GM12878 (cell line): Measurements from ENCODE around the gene C1QTNF8. TPM values are rescaled to one million over a fixed set of nuclear protein-coding genes. Genes with fewer than 3 reads are reported as not detected.

Experiments
- ATAC-seq: fragments of 200-7000 bp; cut with Tn5 transposase; 3 replicates; pipeline ENCODE4 v1.9.1; 2020; ENCODE audit warnings: mild to moderate bottlenecking, moderate library complexity
- BruUV-seq: library from RNA; stranded (reverse); fragments of 400-500 nt; replicated peaks from 2 replicates; lab custom pipeline; 2021; lab: Mats Ljungman, UMichigan
- CTCF ChIA-PET: fragments of 300-600 bp; sonication (Branson Sonifier 250); formaldehyde crosslinking; extraction: SDS; loops from one replicate; lab custom pipeline; 2021; ENCODE audit warnings: inconsistent platforms; lab: Yijun Ruan, JAX
- POLR2A ChIA-PET: fragments of 350-600 bp; formaldehyde crosslinking; extraction: SDS; loops from one replicate; lab custom pipeline; 2021; ENCODE audit warnings: inconsistent platforms; lab: Charles Lee
- RAD21 ChIA-PET: fragments of 300-600 bp; sonication (Branson Sonifier 250); formaldehyde crosslinking; loops from one replicate; lab custom pipeline; 2023; ENCODE audit warnings: antibody characterized with exemption; ENCODE audit not compliant: unreplicated experiment; lab: Charles Lee
- SMC1A ChIA-PET: fragments of 300-600 bp; sonication (Branson Sonifier 250); formaldehyde crosslinking; loops from one replicate; lab custom pipeline; 2023; ENCODE audit not compliant: unreplicated experiment, uncharacterized antibody; lab: Charles Lee
- DNase-seq: peaks from one replicate; pipeline ENCODE4 v3.0.0-alpha.2; 2011; ENCODE audit warnings: low read depth, low spot score
- FAIRE-seq: peaks from 3 replicates; lab custom pipeline; 2011; peaks lifted over from hg19 to GRCh38; lab: Jason Lieb, UNC
- H2AFZ ChIP-seq: 2 replicates; pipeline ENCODE4 v1.6.0; 2011; ENCODE audit warnings: low read depth, low read length, control low read depth; ENCODE audit not compliant: control insufficient read depth
- H3K27ac ChIP-seq: 2 replicates; pipeline ENCODE4 v1.5.1; 2011; ENCODE audit warnings: control low read depth; ENCODE audit not compliant: control insufficient read depth, insufficient read depth
- H3K27me3 ChIP-seq, 2 experiments: replicated peaks in 1 of 2; 2 replicates each; pipeline versions ENCODE4 v1.6.0 to v1.6.1; 2011; ENCODE audit warnings: low read length in 1 of 2; ENCODE audit not compliant: control insufficient read depth in 2 of 2, insufficient read depth in 2 of 2
- H3K36me3 ChIP-seq, 2 experiments: 2 replicates each; pipeline ENCODE4 v1.5.1; 2011; ENCODE audit warnings: low read length in 1 of 2; ENCODE audit not compliant: control insufficient read depth in 2 of 2, insufficient read depth in 2 of 2
- H3K4me1 ChIP-seq: 2 replicates; pipeline ENCODE4 v1.6.1; 2011; ENCODE audit warnings: mild to moderate bottlenecking, low read length, moderate library complexity, mixed read lengths; ENCODE audit not compliant: control insufficient read depth, insufficient read depth
- H3K4me2 ChIP-seq: 2 replicates; pipeline ENCODE4 v1.6.0; 2011; ENCODE audit warnings: control low read depth; ENCODE audit not compliant: control insufficient read depth, insufficient read depth
- H3K4me3 ChIP-seq: fragments of 200-600 bp; sonication (generic); 2 replicates; pipeline ENCODE4 v1.5.1; 2016
- H3K79me2 ChIP-seq: 2 replicates; pipeline ENCODE4 v1.6.0; 2011; ENCODE audit warnings: low read length; ENCODE audit not compliant: control insufficient read depth, insufficient read depth
- H3K9ac ChIP-seq: 2 replicates; pipeline ENCODE4 v1.8.0; 2011; ENCODE audit warnings: low read length, control low read depth, mixed read lengths; ENCODE audit not compliant: control insufficient read depth, insufficient read depth
- H3K9me3 ChIP-seq: replicated peaks from 3 replicates; pipeline ENCODE4 v1.5.1; 2011; ENCODE audit warnings: mild to moderate bottlenecking, low read length; ENCODE audit not compliant: control insufficient read depth, insufficient read depth
- H4K20me1 ChIP-seq: 2 replicates; pipeline ENCODE4 v1.6.0; 2011; ENCODE audit not compliant: control insufficient read depth, insufficient read depth
- BCLAF1 ChIP-seq: fragments of 450-650 bp; IDR thresholded peaks from 2 replicates; pipeline ENCODE4 v1.6.1; 2017; ENCODE audit warnings: antibody characterized with exemption, mild to moderate bottlenecking, moderate library complexity
- CUX1 ChIP-seq: IDR thresholded peaks from 2 replicates; pipeline ENCODE4 v1.6.1; 2012; ENCODE audit warnings: improper control_type of control experiment, low read depth, low read length; ENCODE audit not compliant: insufficient replicate concordance
- NFIC ChIP-seq: IDR thresholded peaks from 2 replicates; pipeline ENCODE4 v1.6.1; 2012; ENCODE audit warnings: low read depth, mild to moderate bottlenecking, inconsistent platforms, low read length, moderate library complexity
- NR2C1 ChIP-seq: fragments of 450-650 bp; IDR thresholded peaks from 2 replicates; pipeline ENCODE4 v1.6.1; 2017; ENCODE audit warnings: antibody characterized with exemption, mild to moderate bottlenecking, moderate library complexity
- RB1 ChIP-seq: fragments of 450-650 bp; formaldehyde crosslinking; IDR thresholded peaks from 2 replicates; pipeline ENCODE4 v1.6.1; 2017; ENCODE audit warnings: mild to moderate bottlenecking, borderline replicate concordance
- STAT3 ChIP-seq: IDR thresholded peaks from 2 replicates; pipeline ENCODE4 v1.6.1; 2011; ENCODE audit warnings: low read depth, low read length, improper control_type of control experiment
- TARDBP ChIP-seq: IDR thresholded peaks from 2 replicates; pipeline ENCODE4 v1.6.1; 2016; ENCODE audit warnings: borderline replicate concordance
- WGBS: methylation state at CpG from one replicate; pipeline ENCODE4 v1.1.6; 2016; ENCODE audit warnings: low lambda C conversion rate; ENCODE audit not compliant: insufficient replicate concordance, insufficient coverage; ENCODE audit errors: missing lambda C conversion rate; 5-methylcytosine and 5-hydroxymethylcytosine counted together
- in situ Hi-C: fragments of 300-500 bp; cut with MboI; formaldehyde crosslinking; loops from 9 replicates; pipeline ENCODE4 v1.14.3; 2018; ENCODE audit warnings: mixed read lengths
- intact Hi-C: fragments of 100-400 bp; cut with micrococcal nuclease; formaldehyde crosslinking; loops from one replicate; pipeline ENCODE4 v1.14.2; 2022; ENCODE audit not compliant: unreplicated experiment
- polyA plus RNA-seq, 11 experiments: library from polyadenylated mRNA; depleted of rRNA in 4 of 11; unstranded in 6 of 11; stranded (reverse) in 5 of 11; fragments of >200 nt; fragmentation: Nextera tagmentation in 4 of 11; fragmentation: Illumina TruSeq in 1 of 11; extraction: Ambion mirVana in 4 of 11; extraction: Trizol in 1 of 11; gene quantifications; 1 replicate in 1 of 11; 2 replicates in 10 of 11; pipeline versions ENCODE4 v1.2.1 to v1.2.3, GENCODE V29; 2011 to 2016; ENCODE audit warnings: inconsistent platforms in 2 of 11, missing spikeins in 2 of 11, low read depth in 1 of 11
- total RNA-seq, 4 experiments: library from RNA; depleted of rRNA in 3 of 4; stranded (reverse); fragments of >200 nt in 3 of 4; fragmentation: Illumina TruSeq in 1 of 4; extraction: Trizol in 1 of 4; gene quantifications; 2 replicates each; pipeline versions ENCODE4 v1.2.1 to v1.2.3, GENCODE V29; 2013 to 2021
- TF ChIP-seq, protein P1 (sequence below): IDR thresholded peaks from 2 replicates; pipeline ENCODE4 v1.6.1; 2012; ENCODE audit warnings: mild to moderate bottlenecking, low read depth, low read length

C1QTNF8 gene
- total and polyA plus RNA-seq, 10 of the 15 experiments (the other 5 are each of a cell fraction or from before 2014, with no cell fraction given), result not detected

- TF ChIP-seq, protein P1, sequence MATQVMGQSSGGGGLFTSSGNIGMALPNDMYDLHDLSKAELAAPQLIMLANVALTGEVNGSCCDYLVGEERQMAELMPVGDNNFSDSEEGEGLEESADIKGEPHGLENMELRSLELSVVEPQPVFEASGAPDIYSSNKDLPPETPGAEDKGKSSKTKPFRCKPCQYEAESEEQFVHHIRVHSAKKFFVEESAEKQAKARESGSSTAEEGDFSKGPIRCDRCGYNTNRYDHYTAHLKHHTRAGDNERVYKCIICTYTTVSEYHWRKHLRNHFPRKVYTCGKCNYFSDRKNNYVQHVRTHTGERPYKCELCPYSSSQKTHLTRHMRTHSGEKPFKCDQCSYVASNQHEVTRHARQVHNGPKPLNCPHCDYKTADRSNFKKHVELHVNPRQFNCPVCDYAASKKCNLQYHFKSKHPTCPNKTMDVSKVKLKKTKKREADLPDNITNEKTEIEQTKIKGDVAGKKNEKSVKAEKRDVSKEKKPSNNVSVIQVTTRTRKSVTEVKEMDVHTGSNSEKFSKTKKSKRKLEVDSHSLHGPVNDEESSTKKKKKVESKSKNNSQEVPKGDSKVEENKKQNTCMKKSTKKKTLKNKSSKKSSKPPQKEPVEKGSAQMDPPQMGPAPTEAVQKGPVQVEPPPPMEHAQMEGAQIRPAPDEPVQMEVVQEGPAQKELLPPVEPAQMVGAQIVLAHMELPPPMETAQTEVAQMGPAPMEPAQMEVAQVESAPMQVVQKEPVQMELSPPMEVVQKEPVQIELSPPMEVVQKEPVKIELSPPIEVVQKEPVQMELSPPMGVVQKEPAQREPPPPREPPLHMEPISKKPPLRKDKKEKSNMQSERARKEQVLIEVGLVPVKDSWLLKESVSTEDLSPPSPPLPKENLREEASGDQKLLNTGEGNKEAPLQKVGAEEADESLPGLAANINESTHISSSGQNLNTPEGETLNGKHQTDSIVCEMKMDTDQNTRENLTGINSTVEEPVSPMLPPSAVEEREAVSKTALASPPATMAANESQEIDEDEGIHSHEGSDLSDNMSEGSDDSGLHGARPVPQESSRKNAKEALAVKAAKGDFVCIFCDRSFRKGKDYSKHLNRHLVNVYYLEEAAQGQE, result no peak
- no peak for TF ChIP-seq RB1
- no peak for TF ChIP-seq NR2C1
- no peak for TF ChIP-seq TARDBP
- TF ChIP-seq NFIC, result no peak
- no peak for TF ChIP-seq STAT3
- TF ChIP-seq, all 136 proteins: peak for 0
Measured at GRCh38 chr16:1049113-1049975, 46.7 kb downstream of the C1QTNF8 start (continued).

DNA sequence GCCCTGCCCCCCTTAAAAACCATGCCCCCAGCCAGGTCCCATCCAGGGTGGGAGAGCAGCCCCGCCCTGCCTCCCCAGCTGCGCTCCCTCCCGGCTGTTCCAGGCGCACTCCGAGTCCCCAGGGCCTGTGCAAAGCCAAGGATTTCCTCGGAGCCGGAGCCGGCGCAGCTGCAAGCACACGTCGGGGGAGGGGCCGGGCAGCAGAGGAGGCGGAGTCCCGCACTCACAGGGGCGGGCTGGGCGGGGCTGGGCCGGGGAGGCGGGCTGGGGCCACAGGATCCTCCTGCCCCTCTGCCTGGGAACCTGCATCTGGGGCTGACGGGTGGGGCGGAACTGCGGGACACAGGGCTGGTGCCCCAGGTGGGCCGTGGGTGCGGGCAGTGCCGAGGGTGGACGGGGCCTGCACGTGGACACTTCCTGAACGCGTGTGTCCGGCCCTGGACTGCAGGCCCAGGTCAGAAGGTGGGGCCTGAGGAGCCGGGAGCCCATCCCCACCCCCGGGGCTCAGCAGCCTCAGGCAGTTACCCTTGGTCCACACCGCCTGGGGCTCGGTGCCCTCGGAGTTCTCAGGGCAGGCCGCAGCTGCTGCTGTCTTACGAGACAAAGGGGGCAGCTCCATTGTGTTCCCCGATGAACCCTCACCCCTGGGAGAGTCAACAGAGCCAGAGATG is 47.5 kb downstream of the C1QTNF8 start:
- POLR2A ChIA-PET, result no interaction called here
- H3K36me3 ChIP-seq, result no peaks in the 10 kb centered on the region
- no peak overlapping the region for H3K4me3 ChIP-seq
- in situ Hi-C loops, result no loop called here
- no peaks in the 10 kb centered on the region for H3K27me3 ChIP-seq
- FAIRE-seq, result no peak
- no peak overlapping the region for H3K9ac ChIP-seq
- intact Hi-C loops, result no loop called here
- H3K4me2 ChIP-seq, result no peak overlapping the region
- no peaks in the 10 kb centered on the region for H4K20me1 ChIP-seq
- no peak overlapping the region for H3K27ac ChIP-seq
- DNase-seq, result no peak
- no peak for ATAC-seq
- SMC1A ChIA-PET, result no interaction called here
- no peaks in the 10 kb centered on the region for H3K79me2 ChIP-seq
- no peaks in the 10 kb centered on the region for H3K4me1 ChIP-seq
- CTCF ChIA-PET, result no interaction called here
- RAD21 ChIA-PET, result no interaction called here
- no peak overlapping the region for H2AFZ ChIP-seq
- no TSS peak for BruUV-seq
- 40% methylated on average over 26 of the region's 37 CpGs for WGBS
- H3K9me3 ChIP-seq, result no peaks in the 10 kb centered on the region
- TF ChIP-seq BCLAF1 (no peak), CUX1 (no peak)
